HG02884 (cell line): ENCODE measurements around the gene HSPA4.
A peak's percentile ranks its signal among the peaks of the same experiment; 100 is the strongest.
"Not testable (repeated sequence)": the region's sequence is repeated elsewhere in the genome, so short reads cannot be mapped to it uniquely, and the experiment has no call there.

Experiments used
- ATAC-seq: cut with Tn5 transposase; IDR thresholded peaks from one replicate; pipeline ENCODE4 v1.9.1; 2021; ENCODE audit warnings: mild to moderate bottlenecking, moderate library complexity; ENCODE audit not compliant: unreplicated experiment

HSPA4 gene

GRCh38 chr5:133051542-133052316, at the start of gene HSPA4:
HSPA4 (plus strand) TSS chr5:133052013; CDS start chr5:133052251, 238 bp downstream.
- peak; percentile 81 for ATAC-seq

GRCh38 chr5:133006653-133007052, 45.2 kb upstream of the HSPA4 start:
- no peak for ATAC-seq

- ATAC-seq = not testable (repeated sequence)
These were observed 43.4 kb upstream of the HSPA4 start for GRCh38 chr5:133008455-133008854.

- ATAC-seq = no peak
These were observed 36.3 kb upstream of the HSPA4 start for GRCh38 chr5:133015466-133015865.

- ATAC-seq = no peak
These were observed 33.8 kb upstream of the HSPA4 start for GRCh38 chr5:133017964-133018363.

GRCh38 chr5:133019471-133019870, 32.3 kb upstream of the HSPA4 start:
- ATAC-seq = not testable (repeated sequence)

GRCh38 chr5:133025804-133026663, 25.8 kb upstream of the HSPA4 start, which contains the start of gene ZCCHC10:
ZCCHC10 (minus strand) TSS chr5:133026549; CDS start chr5:133026537, 12 bp downstream.
- ATAC-seq = peak; percentile 92

- ATAC-seq = no peak
These were observed 25.1 kb upstream of the HSPA4 start for GRCh38 chr5:133026664-133027153.

- no peak for ATAC-seq
These were observed 22.4 kb upstream of the HSPA4 start for GRCh38 chr5:133029416-133029815.

GRCh38 chr5:133030343-133031005, 21.3 kb upstream of the HSPA4 start:
- no peak for ATAC-seq

- no peak for ATAC-seq
These were observed 18.7 kb upstream of the HSPA4 start for GRCh38 chr5:133032852-133033742.

- no peak for ATAC-seq
These were observed 17.7 kb upstream of the HSPA4 start for GRCh38 chr5:133034064-133034463.

- ATAC-seq = no peak
These were observed 16.6 kb upstream of the HSPA4 start for GRCh38 chr5:133035224-133035623.

GRCh38 chr5:133036677-133037076, 15.1 kb upstream of the HSPA4 start:
- not testable (repeated sequence) for ATAC-seq

- no peak for ATAC-seq
These were observed 10.5 kb upstream of the HSPA4 start for GRCh38 chr5:133041157-133041784.

- ATAC-seq = no peak
These were observed 9.9 kb upstream of the HSPA4 start for GRCh38 chr5:133041910-133042309.

GRCh38 chr5:133046560-133046959, 5.3 kb upstream of the HSPA4 start:
- not testable (repeated sequence) for ATAC-seq

- no peak for ATAC-seq
These were observed 4.4 kb upstream of the HSPA4 start for GRCh38 chr5:133047404-133047803.

GRCh38 chr5:133048993-133049725, 2.7 kb upstream of the HSPA4 start:
- ATAC-seq = no peak
